Activated CD8-positive, alpha-beta T cell treated with anti-CD3 and anti-CD28 coated beads, Interleukin-2, amount 10 ng/mL, durations not matched to agents 7 days and 5 days (primary cell): ENCODE data around the gene SHISAL1. TPM values are rescaled to one million over a fixed set of nuclear protein-coding genes. Genes with fewer than 3 reads are reported as not detected.

Experiments used
- ATAC-seq: fragments of 150-1000 bp; cut with Tn5 transposase; one replicate; pipeline ENCODE4 v1.10.0; 2021; ENCODE audit warnings: moderate library complexity
- CTCF ChIA-PET: fragments of 350-600 bp; sonication (Branson Sonifier 250); formaldehyde crosslinking; loops from one replicate; lab custom pipeline; 2021; ENCODE audit warnings: antibody characterized with exemption; lab: Charles Lee
- POLR2A ChIA-PET: fragments of 350-600 bp; sonication (Branson Sonifier 250); formaldehyde crosslinking; loops from one replicate; lab custom pipeline; 2021; ENCODE audit warnings: antibody characterized with exemption; lab: Charles Lee
- DNase-seq: peaks from one replicate; pipeline ENCODE4 v3.0.0-alpha.2; 2020
- H3K27ac Mint-ChIP-seq: one replicate; pipeline ENCODE4 v1.8.0; 2021; ENCODE audit warnings: mild to moderate bottlenecking, mixed read lengths
- H3K27me3 Mint-ChIP-seq: one replicate; pipeline ENCODE4 v1.8.0; 2021; ENCODE audit warnings: low read depth, mixed read lengths
- H3K36me3 Mint-ChIP-seq: one replicate; pipeline ENCODE4 v1.8.0; 2021; ENCODE audit warnings: low read depth, mixed read lengths
- H3K4me1 Mint-ChIP-seq: one replicate; pipeline ENCODE4 v1.8.0; 2021; ENCODE audit warnings: low read depth, mixed read lengths
- H3K4me3 Mint-ChIP-seq: one replicate; pipeline ENCODE4 v1.8.0; 2021; ENCODE audit warnings: mild to moderate bottlenecking, mixed read lengths
- H3K9me3 Mint-ChIP-seq: one replicate; pipeline ENCODE4 v1.8.0; 2022; ENCODE audit warnings: mixed read lengths; ENCODE audit not compliant: insufficient read depth
- total RNA-seq, 2 experiments: library from RNA; stranded (reverse); gene quantifications; one replicate each; pipeline ENCODE4 v1.2.3, GENCODE V29; 2021

The SHISAL1 gene
- total RNA-seq, 2 experiments from 2014 or later = not detected

- Mint-ChIP-seq H3K36me3 (no peaks in the 10 kb centered on the region), H3K4me1 (peaks cover 12% of the 10 kb centered on the region), H3K9me3 (no peaks in the 10 kb centered on the region), H3K27ac (no peak overlapping the region), H3K27me3 (peaks cover 19% of the 10 kb centered on the region), H3K4me3 (no peak overlapping the region)
- DNase-seq (no peak), ATAC-seq (no peak)
- POLR2A ChIA-PET = no interaction called here
- CTCF ChIA-PET = no interaction called here
Observed at GRCh38 chr22:44256556-44257485, 55.9 kb downstream of the SHISAL1 start.

DNA sequence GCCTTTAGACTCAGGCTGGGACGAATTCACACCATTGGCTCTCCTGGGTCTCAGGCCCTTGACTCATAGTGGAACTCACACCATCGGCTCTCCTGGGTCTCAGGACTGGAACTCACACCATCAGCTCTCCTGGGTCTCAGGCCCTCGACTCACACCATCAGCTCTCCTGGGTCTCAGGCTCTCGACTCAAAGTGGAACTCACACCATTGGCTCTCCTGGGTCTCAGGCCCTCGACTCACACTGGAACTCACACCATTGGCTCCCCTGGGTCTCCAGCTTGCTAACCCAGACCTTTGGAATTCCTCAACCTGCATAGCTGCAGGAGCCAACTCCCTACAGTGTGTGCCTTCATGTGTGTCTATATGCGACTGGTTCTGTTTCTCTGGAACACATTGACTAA is 56.7 kb downstream of the SHISAL1 start:
- no peak overlapping the region for H3K4me3 Mint-ChIP-seq
- H3K36me3 Mint-ChIP-seq = no peaks in the 10 kb centered on the region
- CTCF ChIA-PET = no interaction called here
- peaks cover 12% of the 10 kb centered on the region for H3K4me1 Mint-ChIP-seq
- no peaks in the 10 kb centered on the region for H3K9me3 Mint-ChIP-seq
- ATAC-seq (no peak), DNase-seq (no peak)
- POLR2A ChIA-PET = no interaction called here
- peaks cover 22% of the 10 kb centered on the region for H3K27me3 Mint-ChIP-seq
- H3K27ac Mint-ChIP-seq = no peak overlapping the region

DNA sequence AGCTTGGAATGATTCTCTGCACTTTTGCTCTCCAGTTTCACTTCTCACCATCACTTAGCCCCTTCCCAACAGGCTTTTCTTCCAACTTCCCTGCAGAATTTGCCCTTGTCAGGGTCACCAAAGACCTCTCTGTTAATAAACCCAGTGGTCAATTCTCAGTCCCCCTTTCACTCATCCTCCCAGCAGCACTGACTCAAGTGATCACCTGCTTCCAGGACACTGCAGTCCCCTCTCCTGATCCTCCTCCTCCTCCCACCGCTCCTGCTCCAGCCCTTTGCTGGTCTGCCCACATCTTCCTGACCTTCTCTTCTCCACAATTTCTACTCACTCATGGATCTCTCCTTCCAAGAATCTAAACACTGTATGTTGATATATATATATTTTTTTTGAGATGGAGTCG is 57.9 kb downstream of the SHISAL1 start:
- H3K27me3 Mint-ChIP-seq = peaks cover 22% of the 10 kb centered on the region
- no peaks in the 10 kb centered on the region for H3K36me3 Mint-ChIP-seq
- ChIA-PET POLR2A (no interaction called here), CTCF (no interaction called here)
- no peak overlapping the region for H3K27ac Mint-ChIP-seq
- peaks cover 10% of the 10 kb centered on the region for H3K4me1 Mint-ChIP-seq
- DNase-seq = no peak
- peaks cover 1% of the 10 kb centered on the region for H3K9me3 Mint-ChIP-seq
- no peak overlapping the region for H3K4me3 Mint-ChIP-seq
- ATAC-seq = no peak

DNA sequence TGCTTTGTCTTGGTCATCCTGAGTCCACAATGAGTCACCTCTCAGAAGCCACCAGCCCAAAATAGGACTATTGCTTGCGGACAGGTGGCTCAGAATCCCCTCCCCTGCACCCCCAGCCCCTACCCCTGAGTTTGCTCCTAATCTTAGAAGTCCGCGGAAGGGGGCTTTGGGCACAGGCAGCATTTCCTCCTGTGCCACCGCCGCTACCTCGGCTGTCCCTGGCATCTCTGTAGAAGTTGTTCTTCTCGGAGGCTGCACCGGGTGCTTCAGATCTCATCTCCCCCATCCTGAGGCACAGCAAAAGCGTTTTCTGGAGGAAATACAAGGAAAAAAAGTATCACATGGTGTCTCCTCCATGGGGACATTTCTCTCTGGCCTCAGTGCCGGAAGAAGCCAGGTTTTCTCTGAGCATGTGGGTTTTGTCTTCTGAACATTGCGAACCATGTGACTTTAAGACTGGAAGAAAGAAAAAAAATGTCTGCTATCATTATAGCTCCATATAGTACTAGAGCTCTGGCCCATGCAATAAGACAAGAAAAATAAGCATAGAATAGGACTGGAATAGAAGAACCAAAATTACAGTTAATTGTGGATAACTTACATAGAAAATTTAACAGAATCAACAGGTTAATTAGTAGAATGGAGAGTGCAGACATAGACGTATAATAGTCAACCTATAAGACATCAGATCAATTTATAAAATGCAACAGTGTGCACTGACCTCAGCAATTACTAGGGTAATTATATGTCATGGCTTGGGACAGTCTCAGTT is 63.2 kb downstream of the SHISAL1 start:
- Mint-ChIP-seq H3K9me3 (peaks cover 5% of the 10 kb centered on the region), H3K4me3 (no peak overlapping the region), H3K27ac (no peak overlapping the region), H3K4me1 (no peaks in the 10 kb centered on the region), H3K27me3 (peaks cover 2% of the 10 kb centered on the region), H3K36me3 (no peaks in the 10 kb centered on the region)
- CTCF ChIA-PET = no interaction called here
- ATAC-seq (no peak), DNase-seq (no peak)
- POLR2A ChIA-PET = no interaction called here

- CTCF ChIA-PET = no interaction called here
- ATAC-seq = no peak
Observed at GRCh38 chr22:44248926-44249325, 63.8 kb downstream of the SHISAL1 start.

GRCh38 chr22:44247923-44248892 is 64.5 kb downstream of the SHISAL1 start:
- DNase-seq = no peak
- no peak for ATAC-seq
- H3K36me3 Mint-ChIP-seq = no peaks in the 10 kb centered on the region
- no peak overlapping the region for H3K27ac Mint-ChIP-seq
- H3K9me3 Mint-ChIP-seq = peaks cover 5% of the 10 kb centered on the region
- ChIA-PET CTCF (no interaction called here), POLR2A (no interaction called here)
- H3K4me1 Mint-ChIP-seq = no peaks in the 10 kb centered on the region
- no peak overlapping the region for H3K4me3 Mint-ChIP-seq
- H3K27me3 Mint-ChIP-seq = peaks cover 2% of the 10 kb centered on the region

More at GRCh38 chr22:44248926-44249325, 63.8 kb downstream of the SHISAL1 start:
- no peak overlapping the region for H3K27ac Mint-ChIP-seq
- DNase-seq = no peak
- H3K4me3 Mint-ChIP-seq = no peak overlapping the region
- peaks cover 5% of the 10 kb centered on the region for H3K9me3 Mint-ChIP-seq
- H3K27me3 Mint-ChIP-seq = peaks cover 2% of the 10 kb centered on the region
- no peaks in the 10 kb centered on the region for H3K4me1 Mint-ChIP-seq
- no peaks in the 10 kb centered on the region for H3K36me3 Mint-ChIP-seq
- POLR2A ChIA-PET = no interaction called here

DNA sequence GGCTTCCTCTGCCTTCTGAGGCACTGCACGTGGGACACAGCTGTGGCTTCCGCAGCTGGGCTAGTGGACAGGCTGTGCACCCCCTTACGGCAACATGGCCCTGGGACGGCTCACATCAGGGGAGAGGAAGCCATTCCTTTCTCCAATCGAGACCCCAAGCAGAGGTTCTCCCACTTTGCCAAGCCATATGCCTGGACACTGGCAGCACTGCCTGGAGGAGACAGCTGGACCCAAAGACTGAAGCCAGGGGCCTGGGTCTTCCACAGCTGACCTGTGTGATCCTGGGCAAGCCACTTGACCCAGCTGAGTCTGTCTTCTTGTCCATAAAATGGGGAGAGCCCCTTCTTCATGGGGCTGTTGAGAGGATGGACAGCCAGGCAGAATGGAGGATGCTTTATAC is 65.4 kb downstream of the SHISAL1 start:
- Mint-ChIP-seq H3K9me3 (peaks cover 5% of the 10 kb centered on the region), H3K4me3 (no peak overlapping the region), H3K27ac (no peak overlapping the region), H3K27me3 (peaks cover 3% of the 10 kb centered on the region), H3K36me3 (no peaks in the 10 kb centered on the region), H3K4me1 (no peaks in the 10 kb centered on the region)
- ATAC-seq (no peak), DNase-seq (no peak)
- POLR2A ChIA-PET = no interaction called here
- CTCF ChIA-PET = no interaction called here

DNA sequence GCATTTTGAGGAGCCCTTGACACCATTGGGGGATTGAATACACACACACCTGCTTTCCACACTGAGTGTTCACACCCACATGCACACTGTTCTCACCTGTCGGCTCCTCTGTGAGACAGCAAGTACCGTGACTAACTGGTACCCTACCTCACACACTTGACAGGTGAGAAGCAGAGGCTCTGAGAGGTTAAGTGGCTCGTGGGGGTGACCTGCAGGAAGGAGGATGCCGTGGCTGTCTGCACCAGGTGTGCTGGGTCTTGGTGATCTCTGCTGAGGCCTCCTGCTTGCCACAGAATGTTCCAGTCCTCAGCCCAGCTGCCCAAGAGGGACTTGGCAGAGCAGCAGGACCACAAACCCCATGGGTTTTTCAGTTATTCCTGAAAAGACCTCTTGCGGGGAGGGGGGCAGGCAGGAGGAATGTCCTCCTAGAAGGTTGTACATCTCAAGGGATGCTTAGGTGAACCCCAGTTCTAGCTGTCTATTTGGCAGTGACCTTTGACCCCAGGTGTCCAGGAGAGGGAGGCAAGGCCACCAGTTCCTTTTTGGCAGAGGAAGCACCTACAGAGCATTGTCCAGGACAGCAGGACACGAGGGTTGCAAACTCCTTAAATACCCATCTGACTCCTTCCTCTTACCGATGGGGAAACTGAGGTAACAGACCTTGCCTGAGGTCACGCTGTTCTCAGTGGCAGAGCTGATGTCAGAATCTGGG is 66.0 kb downstream of the SHISAL1 start:
- ATAC-seq = no peak
- H3K4me3 Mint-ChIP-seq = no peak overlapping the region
- peaks cover 5% of the 10 kb centered on the region for H3K9me3 Mint-ChIP-seq
- peaks cover 7% of the 10 kb centered on the region for H3K27me3 Mint-ChIP-seq
- CTCF ChIA-PET = no interaction called here
- no peak overlapping the region for H3K27ac Mint-ChIP-seq
- H3K36me3 Mint-ChIP-seq = no peaks in the 10 kb centered on the region
- DNase-seq = no peak
- H3K4me1 Mint-ChIP-seq = no peaks in the 10 kb centered on the region
- POLR2A ChIA-PET = no interaction called here

DNA sequence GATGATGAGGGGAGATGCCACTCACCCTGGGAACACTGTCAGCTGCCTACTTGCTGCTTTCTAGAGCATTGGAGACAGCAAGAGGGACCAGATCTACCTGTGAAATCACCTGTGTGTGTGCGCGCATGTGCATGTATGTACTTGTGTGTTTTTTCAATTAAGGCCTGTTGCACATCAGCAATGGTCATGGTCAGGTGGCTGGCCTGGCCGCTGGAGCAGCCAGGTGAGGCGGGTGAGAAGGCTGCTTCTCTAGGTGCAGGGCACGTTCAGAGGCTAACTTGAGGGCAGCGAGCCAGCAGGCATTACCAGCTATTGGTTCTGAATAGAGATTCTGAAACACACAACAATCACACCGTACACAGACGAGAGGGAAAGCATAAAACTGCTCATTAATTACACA is 66.9 kb downstream of the SHISAL1 start:
- H3K4me3 Mint-ChIP-seq = no peak overlapping the region
- ChIA-PET CTCF (no interaction called here), POLR2A (no interaction called here)
- H3K9me3 Mint-ChIP-seq = peaks cover 5% of the 10 kb centered on the region
- H3K36me3 Mint-ChIP-seq = no peaks in the 10 kb centered on the region
- DNase-seq (no peak), ATAC-seq (no peak)
- no peaks in the 10 kb centered on the region for H3K4me1 Mint-ChIP-seq
- no peak overlapping the region for H3K27ac Mint-ChIP-seq
- peaks cover 10% of the 10 kb centered on the region for H3K27me3 Mint-ChIP-seq

GRCh38 chr22:44245438-44245837 is 67.3 kb downstream of the SHISAL1 start:
- H3K4me3 Mint-ChIP-seq = no peak overlapping the region
- no peak for DNase-seq
- ChIA-PET CTCF (no interaction called here), POLR2A (no interaction called here)
- no peaks in the 10 kb centered on the region for H3K36me3 Mint-ChIP-seq
- peaks cover 5% of the 10 kb centered on the region for H3K9me3 Mint-ChIP-seq
- peaks cover 14% of the 10 kb centered on the region for H3K27me3 Mint-ChIP-seq
- ATAC-seq = no peak
- no peak overlapping the region for H3K27ac Mint-ChIP-seq
- H3K4me1 Mint-ChIP-seq = no peaks in the 10 kb centered on the region

DNA sequence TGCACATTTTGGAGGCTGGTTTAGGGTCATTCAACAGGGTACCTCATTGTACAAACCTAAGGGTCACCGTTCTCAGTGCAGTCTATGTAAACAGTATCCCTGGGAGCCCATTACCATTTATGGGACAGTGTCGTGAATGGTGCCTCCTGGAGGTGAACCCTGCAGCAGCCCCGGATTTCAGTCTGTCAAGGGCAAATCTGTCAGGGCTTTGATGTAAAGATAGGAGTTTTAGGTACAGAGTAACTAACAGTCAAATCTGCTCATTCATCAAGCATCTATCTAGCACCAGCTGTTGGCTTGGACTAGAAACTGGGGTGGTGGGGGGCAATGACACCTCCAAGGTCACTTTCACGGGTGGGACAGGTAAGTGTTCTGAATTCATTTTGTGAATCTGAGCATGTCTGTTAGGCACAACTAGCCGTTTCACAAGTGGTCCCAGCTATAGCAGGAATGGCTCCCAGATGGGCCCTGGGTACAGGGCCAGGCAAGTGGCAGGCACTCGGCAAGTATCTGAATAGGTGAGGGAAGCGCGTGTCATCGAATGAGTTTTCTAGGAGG is 68.4 kb downstream of the SHISAL1 start:
- POLR2A ChIA-PET = no interaction called here
- H3K27me3 Mint-ChIP-seq = peaks cover 20% of the 10 kb centered on the region
- H3K4me3 Mint-ChIP-seq = no peak overlapping the region
- H3K27ac Mint-ChIP-seq = no peak overlapping the region
- ATAC-seq (no peak), DNase-seq (no peak)
- H3K4me1 Mint-ChIP-seq = no peaks in the 10 kb centered on the region
- CTCF ChIA-PET = no interaction called here
- no peaks in the 10 kb centered on the region for H3K36me3 Mint-ChIP-seq
- H3K9me3 Mint-ChIP-seq = no peaks in the 10 kb centered on the region
